ENCODE results near the gene FBXO36.
A peak's percentile ranks its signal among the peaks of the same experiment; 100 is the strongest.

Gene FBXO36

DNA sequence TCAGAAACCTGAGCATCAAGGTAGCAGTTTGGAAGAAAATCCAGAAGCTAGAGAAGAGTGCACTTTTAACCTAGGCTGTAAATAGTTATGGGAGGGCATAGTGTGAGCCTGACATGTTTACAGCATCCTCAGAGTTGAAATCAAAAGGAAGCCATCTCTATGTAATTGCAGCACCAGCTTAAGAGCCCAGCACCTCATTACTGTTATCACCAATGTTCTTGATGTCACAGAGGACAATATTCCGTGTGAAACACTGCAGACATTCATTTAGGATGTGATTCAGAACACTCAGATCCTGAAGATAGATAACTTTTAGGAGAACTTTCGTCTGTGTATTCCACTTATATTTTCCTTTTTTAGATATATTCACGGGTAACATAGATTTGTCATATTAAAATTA is 48.1 kb downstream of the FBXO36 start:
- no peak for DNase-seq (ENCODE audit: low read depth)

DNA sequence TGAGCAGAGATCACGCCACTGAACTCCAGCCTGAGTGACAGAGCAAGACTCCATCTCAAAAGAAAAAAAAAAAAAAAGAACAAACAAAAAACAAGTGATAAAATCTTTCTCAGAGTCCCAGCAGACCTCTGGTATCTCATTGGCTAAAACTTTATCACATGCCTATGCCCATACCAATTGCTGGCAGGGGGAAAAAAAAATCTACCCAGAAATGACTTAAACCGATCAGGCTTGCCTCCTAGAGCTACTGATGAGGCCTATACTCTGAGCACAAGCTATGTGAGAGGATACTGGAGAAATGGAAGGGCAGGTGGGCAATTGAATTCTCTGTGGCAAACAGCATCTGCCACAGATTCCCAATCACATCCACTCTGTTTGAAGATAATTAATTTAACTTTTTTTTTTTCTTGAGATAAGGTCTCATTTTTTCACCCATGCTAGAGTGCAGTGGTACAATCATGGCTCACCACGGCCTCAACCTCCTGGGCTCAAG is 49.0 kb downstream of the FBXO36 start:
- no peak for DNase-seq (ENCODE audit: low read depth)

DNA sequence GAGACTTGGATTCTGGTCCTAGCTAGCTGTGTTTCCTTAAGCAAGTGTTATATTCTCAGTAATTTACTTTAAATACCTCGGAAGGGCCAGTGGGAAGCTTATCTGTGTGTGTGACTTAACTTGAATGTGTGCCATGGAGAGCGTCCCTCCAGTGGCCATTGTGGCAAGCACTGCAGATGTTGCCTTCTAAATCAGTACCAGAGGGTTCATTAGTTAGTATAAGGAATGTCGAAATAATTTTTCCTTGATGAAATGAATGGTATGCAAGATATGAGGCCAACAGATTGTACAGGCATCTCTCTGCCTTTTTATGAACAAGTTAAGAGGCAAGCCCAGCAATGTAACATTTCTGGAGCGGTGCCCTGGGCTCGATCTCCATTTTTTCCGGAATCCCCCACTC is 52.0 kb downstream of the FBXO36 start:
- DNase-seq (ENCODE audit: low read depth) = peak; percentile 83

GRCh38 chr2:229980431-229981184 is 58.3 kb downstream of the FBXO36 start:
- peak; percentile 72 for DNase-seq (ENCODE audit: low read depth)

- DNase-seq (ENCODE audit: low read depth) = no peak
Measured at GRCh38 chr2:229993236-229993635, 70.9 kb downstream of the FBXO36 start.

DNA sequence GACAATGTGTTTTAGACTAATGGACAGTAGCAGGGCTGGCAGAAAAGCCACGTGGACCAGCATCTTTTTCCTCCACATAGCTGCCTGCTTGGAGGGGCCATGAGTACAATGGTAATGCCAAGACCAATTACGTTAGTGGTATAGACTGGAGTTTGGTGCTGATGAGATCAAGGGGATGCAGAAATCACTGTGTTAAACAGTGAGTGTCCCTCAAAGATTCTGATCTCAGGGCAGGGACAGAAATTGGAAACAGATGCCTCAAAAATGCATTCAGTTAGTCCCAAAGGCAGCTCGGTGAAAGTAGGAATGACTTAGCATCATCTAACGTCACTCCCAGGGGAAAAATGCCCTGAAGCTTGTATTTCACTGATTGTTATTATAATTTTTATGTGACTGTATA is 74.0 kb downstream of the FBXO36 start:
- no peak for DNase-seq (ENCODE audit: low read depth)

DNA sequence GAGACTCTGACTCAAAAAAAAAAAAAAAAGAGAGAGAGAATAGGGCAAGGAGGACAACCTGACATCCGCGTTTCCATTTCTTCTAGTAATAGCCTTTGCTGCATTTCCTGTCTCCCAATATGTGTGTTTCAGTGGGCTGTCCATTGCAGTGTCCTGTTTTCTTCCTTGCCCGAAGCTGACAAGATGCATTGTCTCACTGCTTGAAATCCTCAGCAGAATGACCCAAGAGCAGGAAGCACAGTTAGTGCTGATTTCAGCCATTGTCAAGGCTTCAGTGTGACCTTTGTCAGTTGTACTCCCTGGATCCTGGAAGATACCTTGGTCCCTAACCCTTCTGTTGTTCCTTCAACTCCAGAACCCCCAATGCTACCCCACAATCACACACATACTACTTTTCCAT is 75.3 kb downstream of the FBXO36 start:
- no peak for DNase-seq (ENCODE audit: low read depth)

GRCh38 chr2:230000118-230000841 is 78.0 kb downstream of the FBXO36 start:
- DNase-seq (ENCODE audit: low read depth) = no peak

- DNase-seq (ENCODE audit: low read depth) = peak; percentile 70
Measured at GRCh38 chr2:230007931-230008707, 85.8 kb downstream of the FBXO36 start.

DNA sequence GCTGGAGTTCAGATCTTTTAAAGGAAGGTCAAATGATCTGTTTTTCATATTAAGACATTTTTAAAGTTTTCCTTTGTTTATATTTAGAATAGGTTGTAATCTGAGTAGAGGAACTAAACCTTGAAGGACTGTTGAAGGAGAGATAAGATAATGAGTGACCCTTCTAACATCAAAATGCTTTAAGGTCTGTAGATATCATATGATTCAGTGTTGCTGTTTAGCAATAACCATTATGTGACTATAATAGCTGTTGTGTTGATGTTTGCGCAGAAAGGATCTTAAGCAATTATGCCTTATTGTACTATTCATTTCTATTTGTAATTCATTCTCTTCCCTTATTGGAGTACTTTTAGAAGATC is 86.4 kb downstream of the FBXO36 start:
- peak; percentile 55 for DNase-seq (ENCODE audit: low read depth)

DNA sequence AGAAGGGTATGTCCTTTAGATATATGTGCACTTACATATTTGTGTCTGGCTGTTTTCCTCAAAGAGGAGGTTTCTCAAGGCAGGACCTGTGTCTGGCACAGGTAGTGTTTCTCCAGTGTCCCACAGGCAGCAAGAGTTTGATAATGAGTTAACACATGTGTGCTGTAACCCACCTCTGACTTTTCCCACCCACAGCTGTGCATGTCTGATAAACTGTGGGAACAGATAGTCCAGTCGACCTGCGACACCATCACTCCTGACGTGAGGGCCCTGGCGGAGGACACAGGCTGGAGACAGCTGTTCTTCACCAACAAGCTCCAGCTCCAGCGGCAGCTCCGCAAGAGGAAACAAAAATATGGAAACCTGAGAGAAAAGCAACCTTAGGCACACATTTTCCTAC is 88.2 kb downstream of the FBXO36 start:
- DNase-seq (ENCODE audit: low read depth) = no peak

GRCh38 chr2:230011617-230012016 is 89.3 kb downstream of the FBXO36 start:
- peak; percentile 36 for DNase-seq (ENCODE audit: low read depth)

DNA sequence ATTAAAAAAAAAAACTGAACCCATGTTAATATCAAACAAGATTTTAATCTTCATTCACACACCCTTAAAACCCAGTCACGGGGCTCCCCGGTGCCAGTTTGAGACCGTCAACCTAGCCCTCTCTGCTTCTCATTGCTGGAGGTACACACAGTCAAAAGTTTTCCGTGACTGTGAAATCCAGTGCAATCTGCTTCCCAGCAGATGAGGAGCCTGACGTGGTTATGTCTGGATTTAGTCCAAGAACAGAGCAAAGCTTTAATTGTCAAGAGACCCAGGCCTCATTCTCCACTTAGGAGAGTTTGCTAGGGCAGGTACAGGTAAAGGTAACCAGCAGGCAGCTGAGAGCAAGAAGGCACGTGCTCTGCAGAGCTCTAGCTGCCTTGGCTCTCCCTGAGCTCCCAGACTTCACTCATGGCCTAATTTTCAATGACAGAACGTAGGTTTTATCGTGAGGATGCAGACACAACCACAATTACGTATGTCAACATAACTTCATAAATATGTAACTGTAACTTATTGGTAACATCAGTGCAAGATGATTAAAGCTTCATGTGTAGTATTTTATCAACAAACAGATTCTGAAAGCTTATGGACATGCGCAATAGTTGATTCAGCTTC is 90.1 kb downstream of the FBXO36 start:
- peak; percentile 11 for DNase-seq (ENCODE audit: low read depth)

DNA sequence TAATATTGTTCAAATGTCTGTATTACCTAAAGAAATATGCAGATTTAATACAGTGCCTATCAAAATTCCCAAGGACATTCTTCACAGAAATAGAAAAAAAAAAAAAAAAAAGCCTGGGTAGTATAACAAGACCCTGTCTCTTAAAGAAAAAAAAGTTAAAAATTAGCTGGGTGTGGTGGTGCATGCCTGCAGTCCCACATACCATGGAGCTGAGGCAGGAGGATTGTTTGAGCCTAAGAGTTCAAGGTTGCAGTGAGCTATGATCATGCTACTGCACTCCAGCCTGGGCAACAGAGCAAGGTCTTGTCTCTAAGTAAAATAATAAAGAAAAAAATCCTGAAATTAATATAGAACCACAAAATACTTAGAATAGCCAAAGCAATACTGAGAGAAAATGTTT is 94.5 kb downstream of the FBXO36 start:
- DNase-seq (ENCODE audit: low read depth) = no peak

- DNase-seq (ENCODE audit: low read depth) = peak; percentile 81
Measured at GRCh38 chr2:230018153-230018552, 95.8 kb downstream of the FBXO36 start.

DNA sequence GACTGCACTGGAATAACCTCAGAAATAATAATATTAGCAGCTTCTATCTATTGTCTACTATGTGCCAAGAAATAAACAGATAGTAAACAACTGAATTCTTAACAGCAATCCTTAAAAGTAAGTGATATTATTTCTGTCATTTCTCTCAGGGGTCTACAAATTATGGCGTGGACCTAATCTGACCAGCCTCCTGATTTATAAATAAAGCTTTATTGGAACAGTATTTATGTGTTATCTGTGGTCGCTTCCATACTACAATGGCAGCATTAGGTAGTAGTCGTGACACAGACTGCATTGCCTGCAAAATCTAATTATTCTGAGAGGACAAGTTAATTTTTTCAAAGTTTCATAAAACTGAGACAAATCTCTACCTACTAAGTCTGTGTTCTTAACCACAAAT is 97.4 kb downstream of the FBXO36 start:
- no peak for DNase-seq (ENCODE audit: low read depth)

GRCh38 chr2:230023313-230023712 is 101.0 kb downstream of the FBXO36 start:
- no peak for DNase-seq (ENCODE audit: low read depth)

- DNase-seq (ENCODE audit: low read depth) = peak; percentile 58
Measured at GRCh38 chr2:230042195-230042594, 119.9 kb downstream of the FBXO36 start.

GRCh38 chr2:230043025-230043424 is 120.7 kb downstream of the FBXO36 start:
- no peak for DNase-seq (ENCODE audit: low read depth)

DNA sequence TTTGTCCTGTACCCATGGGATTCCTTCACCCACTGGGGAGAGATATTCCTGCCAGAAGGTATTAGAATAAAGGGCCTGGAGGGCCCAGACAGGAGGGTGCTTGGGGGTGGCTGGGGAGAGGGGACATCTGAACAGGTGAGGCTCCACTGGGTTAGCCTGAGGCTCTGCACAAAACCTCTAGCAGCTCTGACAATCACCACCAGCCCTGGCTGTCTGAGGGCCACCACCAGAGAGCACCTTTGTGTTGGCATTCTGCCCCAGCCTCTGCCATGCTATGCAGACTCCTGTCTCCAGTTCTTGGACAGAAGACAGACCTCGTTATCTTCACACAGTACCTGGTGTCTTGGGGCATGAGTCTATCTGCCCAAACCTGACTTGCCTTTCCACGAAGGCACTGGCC is 121.2 kb downstream of the FBXO36 start:
- DNase-seq (ENCODE audit: low read depth) = no peak

- no peak for DNase-seq (ENCODE audit: low read depth)
Measured at GRCh38 chr2:230046491-230046890, 124.2 kb downstream of the FBXO36 start.

DNA sequence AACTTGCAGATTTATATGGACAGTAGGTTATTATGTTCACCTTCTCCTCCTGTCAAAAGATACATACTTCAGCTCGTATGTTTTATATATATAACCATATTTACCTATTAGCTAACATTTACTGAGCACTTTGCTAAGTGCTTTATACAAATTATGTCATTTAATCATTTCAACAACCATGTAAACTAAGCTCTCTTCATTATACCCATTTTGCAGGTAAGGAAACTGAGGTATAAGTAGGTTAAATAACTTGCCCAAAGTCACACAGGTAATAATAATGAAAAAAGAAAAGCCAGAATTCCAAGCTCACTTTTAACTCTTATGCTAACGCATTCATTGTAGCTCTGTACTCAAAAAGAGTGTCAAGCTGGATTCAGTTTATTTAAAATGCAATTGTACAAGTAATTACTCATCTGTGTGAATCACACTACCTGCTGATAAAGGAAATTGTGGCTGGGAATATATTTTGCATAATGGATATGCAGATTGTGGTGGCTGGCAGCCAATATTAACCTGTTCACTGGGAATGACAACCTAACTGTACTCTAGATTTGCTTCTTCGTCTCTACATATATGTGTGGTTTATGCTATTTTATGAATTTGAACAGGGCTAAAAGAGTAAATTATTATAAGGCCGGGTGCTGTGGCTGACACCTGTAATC is 125.8 kb downstream of the FBXO36 start:
- DNase-seq (ENCODE audit: low read depth) = no peak

Measured in amniotic epithelial cell (primary cell).